Retina (tissue), 1 donor: Measurements from ENCODE around the gene ENTPD6.
A peak's percentile ranks its signal among the peaks of the same experiment; 100 is the strongest.

Source experiments
- DNase-seq: peaks from one replicate; pipeline ENCODE4 v3.0.0-alpha.2; 2016

Gene ENTPD6

DNA sequence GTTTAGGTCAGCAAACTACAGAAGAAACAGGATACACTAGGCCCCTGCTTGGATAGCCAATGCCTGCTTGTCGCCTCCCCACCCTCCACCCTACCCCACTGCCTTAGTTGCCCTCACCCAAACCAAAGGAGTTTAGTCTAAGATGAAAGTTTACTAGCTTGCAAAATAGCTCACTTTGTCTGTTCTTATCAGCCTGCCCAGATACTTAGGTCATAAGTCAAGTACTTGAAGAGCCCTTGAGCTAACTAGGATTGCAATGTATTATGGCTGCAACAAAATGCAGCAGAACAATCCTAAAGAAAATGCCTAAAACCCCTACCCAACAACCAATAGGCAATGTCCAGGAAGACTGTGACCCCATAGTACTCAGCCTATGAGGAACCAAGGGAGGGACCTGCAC, 7.3 kb upstream of the ENTPD6 start:
- DNase-seq, result no peak

DNA sequence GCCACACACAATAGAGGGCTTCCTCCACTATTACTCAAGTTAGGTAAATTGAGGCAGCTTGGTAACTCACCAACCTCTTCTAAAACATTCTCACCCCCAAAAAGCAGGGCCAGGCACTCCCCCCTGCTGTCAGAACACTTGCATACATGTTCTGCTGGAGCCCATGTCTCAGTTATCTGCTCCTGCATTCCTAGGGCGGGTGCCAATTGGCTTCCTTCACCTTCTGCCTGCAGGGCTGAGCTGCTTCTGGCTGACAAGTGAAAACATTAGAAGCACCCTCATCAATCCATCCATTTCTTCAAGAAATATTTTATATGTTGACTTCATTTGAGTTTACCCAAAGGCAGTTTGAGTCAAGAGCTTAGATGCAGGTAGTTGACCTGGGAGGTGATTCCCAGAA, 4.5 kb upstream of the ENTPD6 start:
- DNase-seq, result no peak

DNA sequence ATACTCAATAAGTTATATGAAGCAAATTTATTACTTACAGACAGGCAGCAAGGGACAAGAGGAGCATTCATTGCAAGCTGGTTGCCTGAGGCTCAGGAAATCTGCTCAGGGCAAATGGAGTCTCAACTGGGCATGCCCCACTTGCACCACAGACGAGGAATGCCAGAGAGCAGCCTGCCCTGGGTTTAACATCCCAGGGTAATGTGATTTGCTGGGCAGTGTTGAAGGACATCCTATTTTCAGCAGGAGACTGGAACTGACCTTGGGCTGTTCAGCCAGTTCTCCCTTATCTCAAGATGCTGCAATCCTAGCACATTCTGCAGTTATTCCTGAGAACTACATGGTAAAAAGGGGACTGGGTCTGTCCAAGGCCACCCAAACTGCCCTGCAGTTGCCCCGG, 3.8 kb upstream of the ENTPD6 start:
- no peak for DNase-seq

DNA sequence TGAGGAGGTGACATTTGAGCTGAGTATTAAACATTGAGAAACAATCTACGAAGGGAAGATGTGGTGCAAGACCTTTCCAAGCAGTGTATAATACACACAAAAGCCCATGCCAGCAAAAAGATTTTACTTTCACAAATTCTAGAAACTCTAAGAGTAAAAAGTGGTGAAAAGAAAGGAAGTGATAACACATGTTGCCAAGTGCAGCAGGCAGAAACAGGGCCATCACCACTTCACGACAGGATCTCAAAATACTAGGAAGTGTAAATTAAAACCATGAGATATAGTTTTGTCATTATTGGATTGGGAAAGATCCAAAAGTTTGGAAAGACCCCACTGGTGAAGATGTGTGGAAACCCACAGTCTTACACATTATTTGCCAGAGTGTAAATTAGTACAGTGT, 1.7 kb upstream of the ENTPD6 start:
- no peak for DNase-seq

DNA sequence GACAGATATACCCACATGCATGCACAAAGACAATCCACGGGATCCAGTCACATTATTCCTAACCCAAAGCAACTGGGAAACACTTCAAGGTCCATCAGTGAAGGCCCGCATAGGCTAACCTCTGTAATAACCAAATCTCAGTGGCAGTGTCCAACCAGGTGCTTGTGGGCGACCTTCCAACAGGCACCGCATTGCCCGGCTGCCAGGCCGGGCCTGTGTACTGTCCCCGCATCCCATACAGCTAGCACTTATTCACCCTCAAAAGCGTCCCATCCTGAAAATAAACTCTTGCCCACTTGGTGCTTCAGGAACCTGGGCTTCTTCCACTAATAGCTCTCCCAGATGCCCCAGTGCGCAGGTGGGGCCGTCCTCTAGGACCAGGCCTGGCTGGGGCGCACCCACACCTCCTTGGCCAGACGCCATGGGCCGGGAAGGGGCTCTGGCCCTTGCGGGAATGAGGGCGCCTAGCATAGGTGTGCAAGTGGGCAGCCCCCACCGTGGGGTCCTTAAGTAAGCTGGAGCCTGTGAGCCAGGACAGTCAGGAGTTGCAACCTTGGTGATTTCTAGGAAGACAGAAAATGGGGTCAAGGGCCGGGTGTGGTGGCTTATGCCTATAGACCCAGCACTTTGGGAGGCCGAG, 1.1 kb upstream of the ENTPD6 start:
- DNase-seq, result no peak

DNA sequence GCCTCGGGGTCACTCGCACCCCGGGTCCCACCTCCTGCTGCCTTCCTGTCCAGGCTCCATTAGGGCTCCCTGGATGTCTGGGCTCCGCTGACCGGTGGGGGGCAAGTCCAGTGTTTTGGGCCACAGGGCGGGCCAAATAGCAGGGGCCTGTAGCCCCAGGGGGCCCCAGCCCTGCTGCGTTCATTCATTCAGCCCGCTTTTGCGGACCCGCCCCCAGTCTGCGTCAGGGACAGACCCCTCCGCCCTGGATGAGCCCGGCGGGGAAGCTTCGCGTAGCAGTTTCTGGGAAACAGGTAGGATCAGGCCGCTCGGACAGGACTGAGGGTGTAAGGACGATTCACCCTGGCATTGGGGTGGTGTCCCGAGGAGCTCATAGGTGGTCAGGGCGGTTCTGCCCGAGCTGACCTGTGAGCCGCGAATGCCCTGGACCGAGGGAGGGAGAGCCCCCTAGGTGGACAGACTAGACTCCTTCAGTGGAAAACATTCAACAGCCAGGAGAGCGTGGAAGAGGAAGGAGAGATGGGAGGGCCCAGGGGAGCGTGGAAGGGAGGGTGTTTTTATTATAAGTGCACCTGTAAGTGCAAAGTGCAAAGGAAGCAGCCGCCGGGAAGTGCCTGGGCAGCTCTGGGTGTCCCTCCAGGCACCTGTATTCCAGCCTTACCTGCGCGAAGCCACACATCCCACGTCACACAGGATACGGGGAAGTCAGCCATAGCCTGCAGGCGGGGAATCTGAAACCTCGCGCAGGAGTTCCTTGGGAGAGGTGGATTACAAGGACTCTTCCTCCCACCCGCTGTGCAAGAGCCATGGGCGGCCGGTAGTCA, 662 bp downstream of the ENTPD6 start:
- DNase-seq, result peak; percentile 57

DNA sequence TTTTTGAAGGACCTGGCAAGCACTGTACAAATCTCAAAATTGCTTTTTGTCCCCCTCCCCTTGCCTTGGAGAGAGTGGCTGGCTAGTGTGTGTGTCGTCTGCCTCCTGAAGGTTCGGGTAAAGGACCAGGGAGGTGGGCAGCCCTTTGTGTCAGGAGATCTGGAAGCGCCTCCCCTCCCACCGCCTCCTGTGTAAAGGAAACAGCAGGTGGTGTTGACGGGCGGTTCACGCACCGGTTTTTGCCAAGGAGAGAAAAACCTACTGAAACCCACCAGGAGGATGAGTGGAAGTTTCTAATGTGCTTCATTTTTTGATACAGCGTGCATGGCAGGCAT, 1.2 kb downstream of the ENTPD6 start:
- no peak for DNase-seq

DNA sequence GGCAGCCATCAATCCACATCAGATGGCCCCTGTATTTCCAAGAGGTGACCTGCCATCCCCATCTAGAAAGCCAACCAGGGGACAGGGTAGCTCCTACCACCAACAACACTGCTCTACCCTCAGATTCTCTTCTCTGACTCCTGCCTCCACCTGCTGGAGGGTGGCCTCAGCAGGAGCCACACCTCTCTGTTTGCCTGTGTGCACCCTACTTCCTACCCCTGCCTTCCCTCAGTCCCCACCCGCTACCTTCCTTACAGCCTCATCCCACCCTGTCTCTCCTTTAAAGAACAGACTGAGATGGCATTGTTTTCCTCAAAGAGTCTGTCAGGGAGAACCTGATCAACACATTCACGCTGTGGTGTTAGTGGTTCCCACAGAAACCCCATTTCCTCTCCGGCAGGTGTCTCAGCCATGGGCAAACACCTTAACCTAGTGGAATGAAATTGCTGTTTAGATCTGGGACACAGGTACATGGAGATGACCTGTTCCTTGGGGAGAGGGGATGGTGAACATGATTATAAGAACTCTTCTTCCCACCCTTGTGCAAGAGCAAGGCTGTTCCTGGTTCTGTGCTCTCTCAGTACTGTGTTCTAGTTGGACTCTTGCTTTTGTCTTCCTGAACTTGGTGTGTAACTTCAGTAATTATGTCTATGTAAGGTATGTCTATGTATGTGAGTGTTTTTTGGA, 1.8 kb downstream of the ENTPD6 start:
- DNase-seq, result no peak

DNA sequence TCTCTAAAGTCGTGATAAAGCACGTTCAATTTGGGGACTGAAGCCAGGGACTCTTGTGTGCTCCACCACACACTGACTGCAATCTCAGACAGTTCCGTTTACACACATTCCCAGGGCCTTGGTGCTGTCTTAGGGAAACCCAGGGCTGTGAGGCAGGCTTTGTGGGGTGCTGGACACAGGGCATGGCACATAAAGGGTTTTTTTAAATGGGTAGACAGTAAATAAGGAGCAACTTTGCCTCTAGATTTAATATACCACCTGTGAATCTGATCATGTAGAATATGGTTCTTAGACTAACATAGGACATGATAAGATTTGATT, 2.3 kb downstream of the ENTPD6 start:
- no peak for DNase-seq

DNA sequence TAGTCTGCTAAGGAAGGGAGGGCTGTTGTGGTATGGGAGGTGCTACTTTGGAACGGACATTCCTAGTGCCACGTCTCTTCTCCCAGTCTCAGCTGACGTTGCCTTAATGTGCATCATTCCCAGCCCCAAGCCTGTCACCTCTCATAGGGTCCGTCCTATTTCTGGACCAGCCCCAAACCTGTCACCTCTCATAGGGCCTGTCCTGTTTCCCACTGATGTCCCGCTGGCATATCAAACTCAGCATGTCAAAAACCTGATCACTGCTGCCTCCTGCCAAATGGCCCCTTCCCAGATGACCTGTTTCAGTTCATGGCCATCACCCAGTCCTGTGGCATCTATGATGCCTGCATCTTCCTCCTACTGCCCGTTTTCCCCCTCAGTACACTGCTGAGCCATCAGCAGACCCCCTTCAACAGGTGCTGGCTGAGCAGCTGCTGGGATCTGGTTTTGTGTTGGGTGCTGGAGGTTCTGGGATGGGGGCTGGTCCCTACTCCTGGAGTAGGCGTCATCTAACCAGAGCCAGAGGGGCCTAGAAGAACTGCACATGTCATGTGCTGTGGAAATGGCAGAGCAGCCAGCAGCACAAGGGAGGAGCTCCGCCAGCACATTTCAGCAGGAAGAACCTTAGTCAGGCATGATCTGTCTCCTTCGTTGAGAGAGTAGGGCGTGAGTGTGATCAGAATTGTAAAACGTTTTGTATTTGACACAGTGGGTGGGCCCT, 3.3 kb downstream of the ENTPD6 start:
- no peak for DNase-seq

DNA sequence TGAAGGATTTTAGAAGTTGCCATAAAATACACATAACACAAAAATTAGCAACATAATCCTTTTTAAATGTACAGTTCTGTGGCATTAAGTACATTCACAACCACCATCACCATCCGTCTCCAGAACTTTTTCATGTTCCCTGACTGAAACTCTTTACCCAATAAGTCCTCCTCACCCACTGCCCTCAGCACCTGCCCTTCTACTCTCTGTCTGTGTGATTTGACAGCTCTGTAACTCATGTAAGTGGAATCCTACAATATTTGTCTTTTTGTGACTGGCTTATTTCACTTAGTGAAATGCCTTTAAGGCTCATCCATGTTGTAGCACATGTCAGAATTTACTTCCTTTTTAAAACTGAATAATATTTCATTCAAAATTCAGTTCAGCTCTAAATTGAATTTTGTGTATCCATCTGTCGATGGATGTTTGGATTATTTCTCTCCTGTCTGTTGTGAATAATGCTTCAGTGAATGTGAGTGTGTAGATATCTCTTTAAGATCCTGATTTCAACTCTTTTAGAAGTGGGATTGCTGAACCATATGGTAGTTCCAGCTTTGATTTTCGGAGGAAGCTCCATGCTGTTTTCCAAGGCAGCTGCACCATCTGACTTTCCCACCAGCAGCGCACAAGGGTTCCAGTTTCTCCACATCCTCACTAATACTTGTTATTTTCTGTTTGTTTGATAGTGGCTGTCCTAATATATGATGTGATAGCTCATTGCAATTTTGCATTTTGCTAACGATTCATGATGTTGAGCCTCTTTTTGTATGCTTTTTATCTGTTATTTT, 4.2 kb downstream of the ENTPD6 start:
- no peak for DNase-seq

DNA sequence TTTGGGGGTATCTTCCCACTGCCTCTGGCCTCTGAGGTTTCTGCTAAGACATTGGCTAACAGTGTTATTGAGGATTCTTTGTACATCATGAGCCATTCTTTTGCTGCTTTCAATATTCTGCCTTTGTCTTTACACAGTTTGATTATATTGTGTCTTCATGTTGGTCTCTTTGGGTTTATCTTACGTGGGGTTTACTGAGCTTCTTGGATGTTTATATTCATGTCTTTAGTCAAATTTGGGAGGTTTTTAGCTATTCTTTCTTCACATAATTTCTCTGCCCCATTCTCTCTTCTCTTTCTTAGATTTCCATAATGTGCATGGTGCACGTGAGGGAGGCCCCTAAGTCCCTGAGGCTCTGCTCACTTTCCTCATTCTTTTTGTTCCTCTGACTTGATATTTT, 7.6 kb downstream of the ENTPD6 start:
- DNase-seq, result no peak

DNA sequence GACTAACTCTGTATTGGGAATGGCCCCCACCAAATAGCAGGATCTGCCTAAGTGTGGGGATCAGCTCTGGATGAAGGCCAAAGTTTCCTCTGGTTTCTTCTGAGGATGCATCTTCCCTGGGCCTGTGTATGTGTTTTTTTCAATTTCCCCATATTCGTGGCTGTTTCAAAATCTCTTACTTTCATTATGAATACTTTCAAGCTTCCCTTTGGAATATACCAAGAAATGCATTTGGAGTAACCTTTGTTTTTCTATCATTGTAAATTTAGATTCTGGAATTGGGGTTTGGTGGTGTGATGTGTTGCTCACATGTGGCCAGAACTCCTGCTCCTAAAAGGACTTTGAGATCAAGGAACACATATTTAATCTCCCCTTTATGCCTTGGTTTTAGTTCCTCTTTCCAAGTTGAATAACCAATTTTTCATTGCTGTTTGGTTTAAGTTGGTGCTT, 8.4 kb downstream of the ENTPD6 start:
- no peak for DNase-seq

DNA sequence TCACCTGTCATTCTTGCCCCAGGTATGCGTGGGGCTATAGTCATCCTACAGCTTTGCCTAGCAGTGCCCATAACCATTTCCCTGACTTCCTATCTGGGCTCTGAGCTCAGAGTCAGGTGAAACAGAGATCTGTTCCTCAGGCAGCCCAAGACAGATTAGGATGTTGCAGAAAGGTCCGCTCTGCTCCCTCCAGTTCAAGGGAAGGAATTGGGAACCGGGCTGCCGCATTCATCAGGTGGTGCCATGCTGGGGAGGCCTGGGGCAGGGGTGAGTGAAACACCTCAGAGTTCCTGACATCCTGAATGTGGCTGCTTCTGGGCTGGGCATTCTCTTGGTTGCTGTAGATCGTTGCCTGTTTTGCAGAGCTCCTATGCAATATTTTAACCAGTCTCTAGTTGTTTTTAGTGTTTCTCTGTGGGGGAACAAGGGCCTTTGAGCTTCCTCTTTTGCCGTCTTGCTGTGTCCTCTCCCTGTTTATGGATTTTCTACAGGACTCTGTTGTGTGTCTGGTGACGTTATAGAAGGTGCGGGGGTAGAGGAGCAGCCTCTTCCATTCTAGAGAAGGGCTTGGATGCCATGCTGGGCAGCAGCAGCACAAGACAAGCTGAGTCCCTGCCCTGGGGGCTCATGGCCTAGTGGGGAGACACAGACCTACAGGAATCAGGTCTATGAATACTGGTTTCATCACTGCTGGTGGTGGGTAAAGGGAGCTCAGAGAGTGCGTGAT, 9.2 kb downstream of the ENTPD6 start:
- no peak for DNase-seq

DNA sequence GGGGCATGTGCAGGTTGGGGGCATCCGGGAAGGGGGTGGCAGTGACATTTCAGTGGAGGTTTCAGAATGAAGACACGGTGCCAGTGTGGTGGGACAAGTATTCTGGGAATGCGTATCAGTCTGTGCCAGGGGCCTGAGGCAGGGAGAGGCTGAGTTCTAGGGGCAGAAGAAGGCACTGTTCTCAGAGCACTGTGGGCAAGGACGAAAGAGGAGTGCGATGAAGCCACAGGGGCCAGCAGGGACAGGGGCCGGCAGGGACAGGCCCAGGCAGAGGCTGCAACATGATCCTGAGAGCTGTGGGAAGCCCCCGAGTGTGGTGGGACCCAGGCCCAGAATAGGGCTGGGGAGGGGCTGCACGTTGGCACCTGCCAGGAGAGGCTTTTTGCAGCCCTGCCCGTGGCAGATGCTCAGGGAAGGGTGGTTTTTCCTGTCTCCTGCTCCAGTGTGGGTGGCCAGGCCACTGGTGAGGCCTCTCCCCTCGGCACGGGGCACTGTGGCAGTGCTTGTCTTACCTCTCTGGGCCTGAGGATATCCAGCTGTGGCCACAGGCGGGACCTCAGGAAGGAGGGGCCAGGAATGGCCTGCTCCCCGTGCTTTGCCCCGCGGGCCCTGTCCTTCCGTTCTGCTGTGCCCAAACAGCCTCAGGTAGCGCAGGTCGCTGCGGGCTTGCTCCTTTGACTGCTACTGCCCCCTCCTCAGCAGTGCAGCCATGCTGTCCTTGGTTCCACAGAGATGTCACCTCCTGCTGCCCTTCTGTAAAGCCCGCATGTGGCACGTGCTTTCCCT, 10.0 kb downstream of the ENTPD6 start:
- no peak for DNase-seq

DNA sequence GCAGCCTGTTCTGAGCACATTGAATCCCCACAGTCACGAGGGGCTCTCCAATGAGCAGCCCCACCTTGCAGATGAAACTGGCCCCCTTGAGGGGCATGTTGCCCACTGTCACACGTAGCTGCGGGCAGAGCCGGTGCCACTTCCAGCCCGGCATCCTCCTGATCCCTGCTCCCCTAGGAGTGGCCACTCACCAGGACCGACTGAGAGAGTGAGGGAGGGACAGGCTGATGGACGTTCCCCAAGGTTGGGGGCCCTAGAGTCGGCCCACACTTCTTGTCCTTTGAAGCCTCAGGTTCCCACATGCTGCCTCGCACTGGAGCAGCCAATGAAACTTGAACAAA, 10.5 kb downstream of the ENTPD6 start:
- no peak for DNase-seq

DNA sequence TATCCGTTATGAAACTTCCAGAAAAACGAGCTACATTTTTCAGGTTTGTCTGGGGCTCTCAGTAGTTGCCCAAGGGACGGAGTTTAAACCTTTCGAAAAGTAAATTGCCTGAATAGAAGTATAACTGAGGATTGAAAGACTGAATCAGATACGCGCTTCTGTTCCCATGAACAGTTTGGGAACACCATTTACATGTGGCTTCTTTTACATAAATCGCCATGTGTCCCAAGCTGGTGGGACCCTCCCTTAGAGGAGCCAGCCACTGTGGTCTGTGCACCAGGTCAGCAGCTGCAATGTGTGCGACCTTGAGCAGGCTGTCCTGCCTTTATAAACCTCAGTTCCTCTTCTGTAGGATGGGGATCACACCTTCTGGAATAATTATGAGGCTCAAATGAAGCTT, 11.0 kb downstream of the ENTPD6 start:
- no peak for DNase-seq

DNA sequence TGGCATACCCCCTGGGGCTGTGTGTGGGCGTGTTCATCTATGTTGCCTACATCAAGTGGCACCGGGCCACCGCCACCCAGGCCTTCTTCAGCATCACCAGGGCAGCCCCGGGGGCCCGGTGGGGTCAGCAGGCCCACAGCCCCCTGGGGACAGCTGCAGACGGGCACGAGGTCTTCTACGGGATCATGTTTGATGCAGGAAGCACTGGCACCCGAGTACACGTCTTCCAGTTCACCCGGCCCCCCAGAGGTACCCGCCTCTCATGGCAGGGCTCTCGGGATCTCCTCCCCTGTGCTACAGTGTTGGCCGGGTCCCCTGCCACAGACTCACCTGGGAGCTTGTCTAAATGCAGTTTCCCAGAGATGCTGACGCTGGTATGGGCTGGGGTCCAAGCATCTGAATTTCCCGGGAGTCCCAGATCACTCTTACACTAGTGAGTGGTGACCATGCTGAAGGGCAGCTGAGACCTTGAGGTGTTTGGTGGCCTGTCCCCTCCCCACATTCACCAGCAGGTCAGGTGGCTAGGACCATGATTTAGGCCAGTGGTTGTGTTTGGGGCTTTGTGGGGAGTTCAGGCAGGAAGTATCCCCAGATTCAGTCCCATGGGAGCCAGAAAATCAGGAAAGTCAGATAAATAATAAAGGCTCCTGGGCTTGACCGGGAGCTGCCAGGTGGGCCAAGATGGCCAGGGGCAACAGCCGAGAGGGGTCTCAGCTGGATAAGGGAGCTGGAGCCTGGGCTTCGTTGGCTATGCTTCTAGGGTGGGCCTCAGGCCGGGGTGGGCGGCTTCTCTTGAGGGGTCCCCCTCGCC, 11.8 kb downstream of the ENTPD6 start:
- DNase-seq, result no peak

DNA sequence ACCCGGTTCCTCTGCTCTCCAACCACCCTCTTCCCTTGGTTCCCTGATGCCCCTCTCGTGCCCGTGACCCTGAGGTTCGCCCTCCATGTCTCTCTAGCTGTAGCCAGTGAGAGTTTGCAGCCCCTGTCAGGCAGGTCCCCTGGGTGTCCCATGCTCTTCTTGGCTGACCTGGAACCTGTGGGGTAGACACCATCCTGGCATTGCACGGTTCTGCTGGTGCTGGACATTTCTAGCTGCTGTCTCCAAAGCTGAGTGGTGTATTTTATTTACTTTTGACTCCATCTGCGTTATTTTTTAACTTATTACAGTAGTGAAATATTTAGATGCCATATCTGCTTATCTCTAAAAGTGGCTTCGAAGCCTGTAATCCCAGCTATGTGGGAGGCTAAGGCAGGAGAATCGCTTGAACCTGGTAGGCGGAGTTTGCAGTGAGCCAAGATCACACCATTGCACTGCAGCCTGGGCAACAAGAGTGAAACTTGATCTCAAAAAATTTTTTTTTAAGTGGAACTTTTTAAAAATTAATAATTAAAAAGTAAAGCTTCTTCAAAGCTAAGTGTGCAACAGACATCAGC, 12.5 kb downstream of the ENTPD6 start:
- DNase-seq, result no peak

DNA sequence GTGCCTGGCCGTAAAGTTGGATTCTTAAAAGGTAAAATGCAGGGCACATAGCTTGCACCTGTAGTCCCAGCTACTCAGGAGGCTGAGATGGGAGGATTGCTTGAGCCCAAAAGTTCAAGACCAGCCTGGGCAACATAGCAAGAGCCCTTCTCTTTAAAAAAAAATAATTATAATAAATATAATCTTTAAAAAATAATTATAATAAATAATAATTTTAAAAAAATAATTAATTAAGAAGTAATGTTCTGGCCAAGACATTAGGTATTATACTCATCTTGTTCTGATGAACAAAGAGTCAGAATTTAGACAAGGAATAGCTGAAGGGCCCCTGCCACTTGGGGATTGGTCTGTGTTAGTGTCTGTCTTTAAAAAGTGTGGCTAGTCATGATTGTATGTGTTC, 13.9 kb downstream of the ENTPD6 start:
- DNase-seq, result no peak
